ENCODE data around the gene RNF227.

GRCh38 chr17:7955414-7956227 is 39.5 kb upstream of the RNF227 start:
- TF ChIP-seq CTCF (IDR thresholded peaks at IDR 0.05) (no peak), POLR2A (IDR thresholded peaks at IDR 0.05) (no peak)

Data from uterus (tissue), 2 donors.